H9 (cell line): ENCODE measurements around the gene HOXD10. TPM values are rescaled to one million over a fixed set of nuclear protein-coding genes. Genes with fewer than 3 reads are reported as not detected.

ENCODE experiments used
- DNase-seq: peaks from one replicate; pipeline ENCODE4 v3.0.0-alpha.2; 2017
- H2AFZ ChIP-seq: one replicate; pipeline ENCODE4 v1.6.1; 2013; ENCODE audit warnings: mild to moderate bottlenecking, low read length, control low read depth, moderate library complexity
- H2AK5ac ChIP-seq: 2 replicates; pipeline ENCODE4 v1.6.1; 2013; ENCODE audit warnings: low read length, control low read depth, mixed read lengths; ENCODE audit not compliant: insufficient read length
- H2BK120ac ChIP-seq: one replicate; pipeline ENCODE4 v1.6.1; 2013; ENCODE audit warnings: low read depth, mild to moderate bottlenecking, low read length, control low read depth, inconsistent platforms; ENCODE audit not compliant: poor library complexity, severe bottlenecking
- H2BK12ac ChIP-seq: 2 replicates; pipeline ENCODE4 v1.6.1; 2013; ENCODE audit warnings: low read length, control low read depth, mixed read lengths, low read depth; ENCODE audit not compliant: insufficient read length
- H2BK15ac ChIP-seq: 2 replicates; pipeline ENCODE4 v1.6.1; 2013; ENCODE audit warnings: low read depth, low read length, control low read depth
- H2BK20ac ChIP-seq: one replicate; pipeline ENCODE4 v1.6.1; 2013; ENCODE audit warnings: low read depth, mild to moderate bottlenecking, low read length, control low read depth, inconsistent platforms; ENCODE audit not compliant: poor library complexity, severe bottlenecking
- H2BK5ac ChIP-seq: 2 replicates; pipeline ENCODE4 v1.6.1; 2013; ENCODE audit warnings: low read length, control low read depth, mixed read lengths; ENCODE audit not compliant: insufficient read length
- H3K14ac ChIP-seq: 2 replicates; pipeline ENCODE4 v1.6.1; 2013; ENCODE audit warnings: low read length, control low read depth; ENCODE audit not compliant: insufficient read depth
- H3K18ac ChIP-seq: 2 replicates; pipeline ENCODE4 v1.6.1; 2013; ENCODE audit warnings: low read depth, mild to moderate bottlenecking, mixed read lengths, low read length, control low read depth; ENCODE audit not compliant: insufficient read length
- H3K23ac ChIP-seq: 2 replicates; pipeline ENCODE4 v1.6.1; 2013; ENCODE audit warnings: low read length, control low read depth, mixed read lengths, low read depth; ENCODE audit not compliant: insufficient read length
- H3K23me2 ChIP-seq: 2 replicates; pipeline ENCODE4 v1.6.1; 2013; ENCODE audit warnings: low read depth, mild to moderate bottlenecking, mixed read lengths, low read length, control low read depth; ENCODE audit not compliant: insufficient read length, poor library complexity, severe bottlenecking
- H3K27ac ChIP-seq: 2 replicates; pipeline ENCODE4 v1.5.1; 2013; ENCODE audit warnings: low read length, control low read depth, mixed read lengths, low read depth; ENCODE audit not compliant: insufficient read length
- H3K27me3 ChIP-seq: 2 replicates; pipeline ENCODE4 v1.6.1; 2013; ENCODE audit warnings: low read length, control low read depth, inconsistent platforms; ENCODE audit not compliant: insufficient read depth
- H3K4ac ChIP-seq: 2 replicates; pipeline ENCODE4 v1.6.1; 2013; ENCODE audit warnings: low read depth, mild to moderate bottlenecking, control low read depth, inconsistent platforms, low read length, moderate library complexity
- H3K4me1 ChIP-seq: 2 replicates; pipeline ENCODE4 v1.6.1; 2013; ENCODE audit warnings: low read length, control low read depth, inconsistent platforms; ENCODE audit not compliant: insufficient read depth
- H3K4me2 ChIP-seq: 2 replicates; pipeline ENCODE4 v1.6.1; 2013; ENCODE audit warnings: low read length, control low read depth, mixed read lengths; ENCODE audit not compliant: insufficient read length, insufficient read depth
- H3K56ac ChIP-seq: 2 replicates; pipeline ENCODE4 v1.6.1; 2013; ENCODE audit warnings: low read depth, mild to moderate bottlenecking, mixed read lengths, low read length, control low read depth; ENCODE audit not compliant: insufficient read length
- H3K79me1 ChIP-seq: 2 replicates; pipeline ENCODE4 v1.6.1; 2013; ENCODE audit warnings: low read depth, mild to moderate bottlenecking, moderate library complexity, low read length, control low read depth, inconsistent platforms; ENCODE audit not compliant: insufficient read depth, poor library complexity, severe bottlenecking
- H3K79me2 ChIP-seq: 2 replicates; pipeline ENCODE4 v1.6.1; 2013; ENCODE audit warnings: low read length, control low read depth, inconsistent platforms; ENCODE audit not compliant: insufficient read depth
- H3K9ac ChIP-seq: 2 replicates; pipeline ENCODE4 v1.6.1; 2013; ENCODE audit warnings: low read length, control low read depth, mixed read lengths; ENCODE audit not compliant: insufficient read length; ENCODE audit errors: extremely low read depth
- H3K9me3 ChIP-seq: one replicate; pipeline ENCODE4 v1.6.1; 2013; ENCODE audit warnings: low read depth, low read length, inconsistent platforms; ENCODE audit not compliant: control insufficient read depth
- H3T11ph ChIP-seq: one replicate; pipeline ENCODE4 v1.6.1; 2013; ENCODE audit warnings: mild to moderate bottlenecking, low read length, control low read depth, inconsistent platforms
- H4K20me1 ChIP-seq: one replicate; pipeline ENCODE4 v1.6.1; 2013; ENCODE audit not compliant: control insufficient read depth, insufficient read length, insufficient read depth
- H4K5ac ChIP-seq: 2 replicates; pipeline ENCODE4 v1.6.1; 2013; ENCODE audit warnings: low read depth, mild to moderate bottlenecking, mixed read lengths, low read length, control low read depth; ENCODE audit not compliant: insufficient read length
- H4K8ac ChIP-seq: replicated peaks from 2 replicates; pipeline ENCODE4 v1.6.1; 2013; ENCODE audit warnings: low read length, control low read depth, mixed read lengths, low read depth; ENCODE audit not compliant: insufficient read length
- H4K91ac ChIP-seq: 2 replicates; pipeline ENCODE4 v1.6.1; 2013; ENCODE audit warnings: low read depth, mild to moderate bottlenecking, moderate library complexity, mixed read lengths, low read length, control low read depth; ENCODE audit not compliant: insufficient read length
- H3K27ac Mint-ChIP-seq, 3 experiments: 2 replicates in 2 of 3; 3 replicates in 1 of 3; pipeline ENCODE4 v1.8.0; 2020 to 2021; ENCODE audit warnings: mixed read lengths in 3 of 3, mild to moderate bottlenecking in 1 of 3, moderate library complexity in 1 of 3
- H3K27me3 Mint-ChIP-seq: 2 replicates; pipeline ENCODE4 v1.8.0; 2021; ENCODE audit warnings: low read depth, mild to moderate bottlenecking, moderate library complexity, mixed read lengths
- H3K36me3 Mint-ChIP-seq, 3 experiments: 2 replicates in 2 of 3; 3 replicates in 1 of 3; pipeline ENCODE4 v1.8.0; 2020 to 2021; ENCODE audit warnings: low read depth in 3 of 3, mixed read lengths in 3 of 3; ENCODE audit not compliant: insufficient read depth in 1 of 3
- H3K4me1 Mint-ChIP-seq, 2 experiments: 2 replicates each; pipeline ENCODE4 v1.8.0; 2020; ENCODE audit warnings: mixed read lengths in 2 of 2
- H3K4me3 Mint-ChIP-seq, 2 experiments: 2 replicates in 1 of 2; 3 replicates in 1 of 2; pipeline ENCODE4 v1.8.0; 2020 to 2021; ENCODE audit warnings: mild to moderate bottlenecking in 2 of 2, mixed read lengths in 2 of 2, moderate library complexity in 1 of 2
- H3K9me3 Mint-ChIP-seq, 2 experiments: 2 replicates in 1 of 2; 3 replicates in 1 of 2; pipeline ENCODE4 v1.8.0; 2020; ENCODE audit warnings: mild to moderate bottlenecking in 2 of 2, mixed read lengths in 2 of 2, moderate library complexity in 1 of 2
- WGBS: extraction: QIAGEN DNeasy Blood & Tissue Kit; methylation state at CpG from one replicate; pipeline ENCODE4 v1.1.7; 2013; ENCODE audit warnings: missing lambda C conversion rate, low lambda C conversion rate, mixed read lengths; ENCODE audit not compliant: insufficient read length; ENCODE audit errors: extremely low coverage; 5-methylcytosine and 5-hydroxymethylcytosine counted together
- total RNA-seq: library from RNA; stranded (reverse); gene quantifications from 2 replicates; pipeline ENCODE4 v1.2.1, GENCODE V29; 2021
- TF ChIP-seq, protein P1 (sequence below): fragments of 200-600 bp; sonication (generic); conservative IDR thresholded peaks from 3 replicates; pipeline ENCODE4 v1.8.0; 2021; ENCODE audit warnings: antibody characterized with exemption, mild to moderate bottlenecking

HOXD10 gene
- total RNA-seq, 1 experiment from 2014 or later: not detected

DNA sequence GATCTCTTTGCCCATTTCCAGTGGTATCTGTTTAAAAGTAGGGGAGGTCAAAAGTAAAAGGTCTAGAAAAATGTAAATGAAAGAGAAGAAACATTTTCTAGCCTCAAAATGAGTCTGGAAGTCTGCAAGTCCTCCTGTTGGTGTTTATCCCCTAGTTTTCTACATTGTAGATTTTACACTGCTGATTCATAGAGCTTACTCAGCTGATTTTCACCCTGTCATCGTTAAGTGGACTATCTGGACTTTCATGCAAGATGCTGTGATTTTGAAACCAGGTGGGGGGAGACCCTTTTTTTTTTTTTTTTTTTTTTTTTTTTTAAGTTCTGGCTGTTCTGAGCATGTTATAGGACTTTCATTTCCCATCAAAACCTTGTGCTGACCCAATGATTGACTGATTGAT lies 50.8 kb downstream of the HOXD10 start:
- H3K18ac ChIP-seq: no peak overlapping the region
- no peak overlapping the region for H3K9ac ChIP-seq
- no peaks in the 10 kb centered on the region for H3K79me1 ChIP-seq
- H2BK12ac ChIP-seq: no peak overlapping the region
- H3K9me3 Mint-ChIP-seq: peaks cover 0 to 5% of the 10 kb centered on the region in 2 experiments; a peak in 3 of 5 replicates
- TF ChIP-seq, protein P1, sequence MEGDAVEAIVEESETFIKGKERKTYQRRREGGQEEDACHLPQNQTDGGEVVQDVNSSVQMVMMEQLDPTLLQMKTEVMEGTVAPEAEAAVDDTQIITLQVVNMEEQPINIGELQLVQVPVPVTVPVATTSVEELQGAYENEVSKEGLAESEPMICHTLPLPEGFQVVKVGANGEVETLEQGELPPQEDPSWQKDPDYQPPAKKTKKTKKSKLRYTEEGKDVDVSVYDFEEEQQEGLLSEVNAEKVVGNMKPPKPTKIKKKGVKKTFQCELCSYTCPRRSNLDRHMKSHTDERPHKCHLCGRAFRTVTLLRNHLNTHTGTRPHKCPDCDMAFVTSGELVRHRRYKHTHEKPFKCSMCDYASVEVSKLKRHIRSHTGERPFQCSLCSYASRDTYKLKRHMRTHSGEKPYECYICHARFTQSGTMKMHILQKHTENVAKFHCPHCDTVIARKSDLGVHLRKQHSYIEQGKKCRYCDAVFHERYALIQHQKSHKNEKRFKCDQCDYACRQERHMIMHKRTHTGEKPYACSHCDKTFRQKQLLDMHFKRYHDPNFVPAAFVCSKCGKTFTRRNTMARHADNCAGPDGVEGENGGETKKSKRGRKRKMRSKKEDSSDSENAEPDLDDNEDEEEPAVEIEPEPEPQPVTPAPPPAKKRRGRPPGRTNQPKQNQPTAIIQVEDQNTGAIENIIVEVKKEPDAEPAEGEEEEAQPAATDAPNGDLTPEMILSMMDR: no peak
- H3K9me3 ChIP-seq: no peaks in the 10 kb centered on the region
- H3K27me3 ChIP-seq: peaks cover 97% of the 10 kb centered on the region
- no peak overlapping the region for H2BK120ac ChIP-seq
- peaks cover 2 to 30% of the 10 kb centered on the region in 2 experiments; a peak in 3 of 4 replicates for H3K4me1 Mint-ChIP-seq
- H3K56ac ChIP-seq: no peak overlapping the region
- no peak overlapping the region for H4K91ac ChIP-seq
- H3K27me3 Mint-ChIP-seq: peaks cover 100% of the 10 kb centered on the region
- H3K23me2 ChIP-seq: no peaks in the 10 kb centered on the region
- H3K79me2 ChIP-seq: no peaks in the 10 kb centered on the region
- no peaks in the 10 kb centered on the region for H3K4me1 ChIP-seq
- H2BK15ac ChIP-seq: no peak overlapping the region
- H3K14ac ChIP-seq: no peak overlapping the region
- no peak overlapping the region for H3K4me2 ChIP-seq
- H4K5ac ChIP-seq: no peak overlapping the region
- no peak for DNase-seq
- no CpG with 5 or more reads among the region's 1 CpG for WGBS
- H2AFZ ChIP-seq: no peak overlapping the region
- H3K36me3 Mint-ChIP-seq: no peaks in the 10 kb centered on the region; a peak in 1 of 7 replicates
- H3K27ac Mint-ChIP-seq: no peak overlapping the region
- H3K27ac ChIP-seq: no peak overlapping the region
- no peaks in the 10 kb centered on the region for H4K20me1 ChIP-seq
- no peak overlapping the region for H2BK20ac ChIP-seq
- H2BK5ac ChIP-seq: no peak overlapping the region
- H4K8ac ChIP-seq: no peak overlapping the region
- no peak overlapping the region for H2AK5ac ChIP-seq
- H3T11ph ChIP-seq: no peak overlapping the region
- H3K4me3 Mint-ChIP-seq: no peak overlapping the region
- H3K23ac ChIP-seq: no peak overlapping the region
- no peak overlapping the region for H3K4ac ChIP-seq
